Fibroblast of skin of left biceps (primary cell): ENCODE data around the gene ZSWIM4.
"Not testable (repeated sequence)": the region's sequence is repeated elsewhere in the genome, so short reads cannot be mapped to it uniquely, and the experiment has no call there.

Source experiments
- DNase-seq, 2 experiments: peaks; one replicate each; pipeline ENCODE4 v3.0.0-alpha.2; 2013; ENCODE audit warnings: low read depth in 2 of 2

The ZSWIM4 gene

GRCh38 chr19:13849991-13850909 is 55.0 kb downstream of the ZSWIM4 start:
- DNase-seq: no peak

GRCh38 chr19:13850910-13851733 is 55.9 kb downstream of the ZSWIM4 start:
- DNase-seq: peak; percentile 82 to 83

GRCh38 chr19:13851734-13852114 is 56.5 kb downstream of the ZSWIM4 start:
- not testable (repeated sequence) for DNase-seq

- DNase-seq: not testable (repeated sequence)
Observed at GRCh38 chr19:13852171-13852707, 57.0 kb downstream of the ZSWIM4 start.

GRCh38 chr19:13856497-13856896 is 61.3 kb downstream of the ZSWIM4 start:
- no peak for DNase-seq

- DNase-seq: no peak
Observed at GRCh38 chr19:13859361-13859880, 64.2 kb downstream of the ZSWIM4 start.

- no peak for DNase-seq
Observed at GRCh38 chr19:13860679-13861391, 65.6 kb downstream of the ZSWIM4 start.

- no peak for DNase-seq
Observed at GRCh38 chr19:13861392-13861713, 66.1 kb downstream of the ZSWIM4 start.

- DNase-seq: peak; percentile 79 to 82
Observed at GRCh38 chr19:13861714-13862531, 66.7 kb downstream of the ZSWIM4 start.

- no peak for DNase-seq
Observed at GRCh38 chr19:13864046-13864666, 68.9 kb downstream of the ZSWIM4 start.

GRCh38 chr19:13864667-13865570 is 69.7 kb downstream of the ZSWIM4 start:
- no peak for DNase-seq

GRCh38 chr19:13865571-13866462 is 70.6 kb downstream of the ZSWIM4 start:
- no peak for DNase-seq

GRCh38 chr19:13866463-13867046 is 71.3 kb downstream of the ZSWIM4 start:
- no peak for DNase-seq

- DNase-seq: no peak
Observed at GRCh38 chr19:13868663-13869062, 73.4 kb downstream of the ZSWIM4 start.

GRCh38 chr19:13869281-13869680 is 74.0 kb downstream of the ZSWIM4 start:
- no peak for DNase-seq

GRCh38 chr19:13870873-13871272 is 75.6 kb downstream of the ZSWIM4 start:
- DNase-seq: no peak

- DNase-seq: no peak
Observed at GRCh38 chr19:13872339-13872694, 77.1 kb downstream of the ZSWIM4 start.
